Measurements from ENCODE around the gene ACSM2B.
"Not testable (repeated sequence)": the region's sequence is repeated elsewhere in the genome, so short reads cannot be mapped to it uniquely, and the experiment has no call there.

The ACSM2B gene

GRCh38 chr16:20576145-20576544 lies at the start of gene ACSM2B:
ACSM2B (minus strand) TSS chr16:20576367; CDS start chr16:20564845, 11,522 bp downstream.
- DNase-seq = not testable (repeated sequence)

GRCh38 chr16:20624882-20625807 lies 49.0 kb upstream of the ACSM2B start:
- no peak for DNase-seq

GRCh38 chr16:20624205-20624604 lies 48.0 kb upstream of the ACSM2B start:
- DNase-seq = no peak

GRCh38 chr16:20622498-20622870 lies 46.3 kb upstream of the ACSM2B start:
- no peak for DNase-seq

GRCh38 chr16:20621406-20621805 lies 45.2 kb upstream of the ACSM2B start:
- DNase-seq = no peak

- no peak for DNase-seq
Measured at GRCh38 chr16:20620770-20621169, 44.6 kb upstream of the ACSM2B start.

GRCh38 chr16:20620003-20620402 lies 43.8 kb upstream of the ACSM2B start:
- DNase-seq = no peak

- DNase-seq = no peak
Measured at GRCh38 chr16:20617271-20617670, 41.1 kb upstream of the ACSM2B start.

GRCh38 chr16:20614186-20615141 lies 38.3 kb upstream of the ACSM2B start:
- DNase-seq = peak; percentile 26

- DNase-seq = no peak
Measured at GRCh38 chr16:20613481-20614185, 37.5 kb upstream of the ACSM2B start.

GRCh38 chr16:20612551-20613480 lies 36.6 kb upstream of the ACSM2B start:
- DNase-seq = no peak

- peak; percentile 90 for DNase-seq
Measured at GRCh38 chr16:20611975-20612481, 35.9 kb upstream of the ACSM2B start.

- no peak for DNase-seq
Measured at GRCh38 chr16:20611350-20611902, 35.3 kb upstream of the ACSM2B start.

- DNase-seq = peak; percentile 62
Measured at GRCh38 chr16:20610892-20611349, 34.8 kb upstream of the ACSM2B start.

GRCh38 chr16:20610211-20610891 lies 34.2 kb upstream of the ACSM2B start:
- DNase-seq = peak; percentile 91

- DNase-seq = peak; percentile 40
Measured at GRCh38 chr16:20602205-20602604, 26.0 kb upstream of the ACSM2B start.

- not testable (repeated sequence) for DNase-seq
Measured at GRCh38 chr16:20599475-20599874, 23.3 kb upstream of the ACSM2B start.

- DNase-seq = no peak
Measured at GRCh38 chr16:20598832-20599469, 22.8 kb upstream of the ACSM2B start.

- not testable (repeated sequence) for DNase-seq
Measured at GRCh38 chr16:20595694-20596093, 19.5 kb upstream of the ACSM2B start.

- not testable (repeated sequence) for DNase-seq
Measured at GRCh38 chr16:20595068-20595467, 18.9 kb upstream of the ACSM2B start.
